Brain microvascular endothelial cell (primary cell): ENCODE results near the gene CBX5.

Source experiments
- DNase-seq: peaks from one replicate; pipeline ENCODE4 v3.0.0-alpha.2; 2020
- H3K27ac ChIP-seq: fragments of 250-450 bp; sonication (Bioruptor Pico); 2 replicates; pipeline ENCODE4 v1.5.1; 2020; ENCODE audit warnings: mild to moderate bottlenecking, moderate library complexity
- H3K27me3 ChIP-seq: fragments of 250-450 bp; sonication (Bioruptor Pico); replicated peaks from 2 replicates; pipeline ENCODE4 v1.5.1; 2020; ENCODE audit warnings: mild to moderate bottlenecking
- H3K36me3 ChIP-seq: fragments of 250-450 bp; sonication (Bioruptor Pico); replicated peaks from 2 replicates; pipeline ENCODE4 v1.5.1; 2020; ENCODE audit warnings: mild to moderate bottlenecking
- H3K4me3 ChIP-seq: 2 replicates; pipeline ENCODE4 v1.5.1; 2011; ENCODE audit warnings: low read depth, mild to moderate bottlenecking, control low read depth, low read length, moderate library complexity
- CTCF ChIP-seq: IDR thresholded peaks from 2 replicates; pipeline ENCODE4 v1.5.1; 2011; ENCODE audit warnings: low read depth, mild to moderate bottlenecking, moderate library complexity, low read length, control low read depth, inconsistent platforms; ENCODE audit errors: missing control alignments
- in situ Hi-C: cut with HindIII; loops from 2 replicates; pipeline ENCODE4 v1.10.0; 2017; ENCODE audit warnings: low sequenced_read_pairs, low pct_ligation_motif_present

CBX5 gene

GRCh38 chr12:54201001-54201794 is 78.7 kb downstream of the CBX5 start:
- Histone ChIP-seq H3K4me3 (no peak overlapping the region), H3K27ac (no peak overlapping the region), H3K36me3 (no peaks in the 10 kb centered on the region), H3K27me3 (peaks cover 17% of the 10 kb centered on the region)
- DNase-seq: peak; percentile 58
- peak; percentile 99 for TF ChIP-seq CTCF
- in situ Hi-C loops: loop anchor here (25.0 kb wide), 1 partner anchor 189 kb away; the partner anchor contains the start of genes HOXC8 and HOXC9

GRCh38 chr12:54200412-54200811 is 79.5 kb downstream of the CBX5 start:
- TF ChIP-seq CTCF: no peak
- Histone ChIP-seq H3K36me3 (no peaks in the 10 kb centered on the region), H3K27ac (no peak overlapping the region), H3K27me3 (peaks cover 11% of the 10 kb centered on the region), H3K4me3 (no peak overlapping the region)
- no peak for DNase-seq
- in situ Hi-C loops: loop anchor here (25.0 kb wide), 1 partner anchor 188 kb away; the partner anchor contains the start of genes HOXC8 and HOXC9

GRCh38 chr12:54199917-54200316 is 80.0 kb downstream of the CBX5 start:
- Histone ChIP-seq H3K4me3 (no peak overlapping the region), H3K36me3 (no peaks in the 10 kb centered on the region), H3K27me3 (peaks cover 6% of the 10 kb centered on the region), H3K27ac (no peak overlapping the region)
- TF ChIP-seq CTCF: no peak
- in situ Hi-C loops: loop anchor here (25.0 kb wide), 1 partner anchor 188 kb away; the partner anchor contains the start of genes HOXC8 and HOXC9
- DNase-seq: no peak

GRCh38 chr12:54199034-54199433 is 80.9 kb downstream of the CBX5 start:
- peaks cover under 1% of the 10 kb centered on the region for H3K27me3 ChIP-seq
- no peaks in the 10 kb centered on the region for H3K36me3 ChIP-seq
- in situ Hi-C loops: no loop called here
- no peak for DNase-seq
- TF ChIP-seq CTCF: no peak
- no peak overlapping the region for H3K4me3 ChIP-seq
- no peak overlapping the region for H3K27ac ChIP-seq

- in situ Hi-C loops: no loop called here
- H3K27ac ChIP-seq: no peak overlapping the region
- DNase-seq: no peak
These were observed 82.5 kb downstream of the CBX5 start for GRCh38 chr12:54197431-54197909.

More at GRCh38 chr12:54197431-54197909, 82.5 kb downstream of the CBX5 start:
- Histone ChIP-seq H3K36me3 (no peaks in the 10 kb centered on the region), H3K4me3 (no peak overlapping the region), H3K27me3 (no peaks in the 10 kb centered on the region)
- TF ChIP-seq CTCF: no peak
